Measurements from ENCODE around the gene SPAG17.

The SPAG17 gene

GRCh38 chr1:117930173-117930447 lies 254.9 kb downstream of the SPAG17 start:
- no peak for ATAC-seq

GRCh38 chr1:117929343-117930172 lies 255.5 kb downstream of the SPAG17 start, which contains the start of the genes GDAP2 and WDR3:
GDAP2 (minus strand) TSS chr1:117929621; CDS start chr1:117920357, 9,264 bp downstream.
WDR3 (plus strand) TSS chr1:117929739; CDS start chr1:117933320, 3,581 bp downstream.
- peak; percentile 97 for ATAC-seq

More at GRCh38 chr1:117930173-117930447, 254.9 kb downstream of the SPAG17 start:
- TF ChIP-seq CSDC2 (CRISPR knock-in tag; IDR thresholded peaks at IDR 0.05) (no peak), TOX (CRISPR knock-in tag; IDR thresholded peaks at IDR 0.05; ENCODE audit: borderline replicate concordance) (no peak), ZNF565 (CRISPR knock-in tag; conservative IDR thresholded peaks at IDR 0.05; ENCODE audit: low read depth) (no peak), POU6F1 (CRISPR knock-in tag; IDR thresholded peaks at IDR 0.05; ENCODE audit: borderline replicate concordance, low read depth) (no peak), ZNF8 (CRISPR knock-in tag; IDR thresholded peaks at IDR 0.05) (no peak), TSHZ2 (CRISPR knock-in tag; IDR thresholded peaks at IDR 0.05) (no peak), SNAI2 (CRISPR knock-in tag; IDR thresholded peaks at IDR 0.05) (no peak), ZFP30 (CRISPR knock-in tag; IDR thresholded peaks at IDR 0.05) (no peak), ESRRG (CRISPR knock-in tag; IDR thresholded peaks at IDR 0.05) (no peak), ZC3H10 (CRISPR knock-in tag; IDR thresholded peaks at IDR 0.05) (no peak)

More at GRCh38 chr1:117929343-117930172, 255.5 kb downstream of the SPAG17 start, which contains the start of the genes GDAP2 and WDR3:
- TF ChIP-seq TCF4 (CRISPR knock-in tag; IDR thresholded peaks at IDR 0.05; ENCODE audit: borderline replicate concordance), result no peak
- no peak for TF ChIP-seq SNAI2 (CRISPR knock-in tag; IDR thresholded peaks at IDR 0.05)
- no peak for TF ChIP-seq ZNF70 (CRISPR knock-in tag; IDR thresholded peaks at IDR 0.05)
- TF ChIP-seq POU6F1 (CRISPR knock-in tag; IDR thresholded peaks at IDR 0.05; ENCODE audit: borderline replicate concordance, low read depth), result no peak
- TF ChIP-seq CSRNP3 (CRISPR knock-in tag; IDR thresholded peaks at IDR 0.05), result no peak
- TF ChIP-seq ISL1 (CRISPR knock-in tag; IDR thresholded peaks at IDR 0.05), result no peak
- TF ChIP-seq ZC3H10 (CRISPR knock-in tag; IDR thresholded peaks at IDR 0.05), result no peak
- TF ChIP-seq CREB5 (CRISPR knock-in tag; IDR thresholded peaks at IDR 0.05; ENCODE audit: low read depth), result no peak
- no peak for TF ChIP-seq TSHZ2 (CRISPR knock-in tag; IDR thresholded peaks at IDR 0.05)
- TF ChIP-seq OSR1 (CRISPR knock-in tag; IDR thresholded peaks at IDR 0.05), result no peak
- no peak for TF ChIP-seq TOX (CRISPR knock-in tag; IDR thresholded peaks at IDR 0.05; ENCODE audit: borderline replicate concordance)
- TF ChIP-seq GLIS3 (CRISPR knock-in tag; IDR thresholded peaks at IDR 0.05), result no peak
- no peak for TF ChIP-seq ZFP3 (CRISPR knock-in tag; IDR thresholded peaks at IDR 0.05)
- TF ChIP-seq ESRRG (CRISPR knock-in tag; IDR thresholded peaks at IDR 0.05), result no peak

Measured in SK-N-SH treated with all-trans-retinoic acid at 6 μM for 48 hours (cell line).